GM12878 (cell line): ENCODE measurements around the gene FOXI2. TPM values are rescaled to one million over a fixed set of nuclear protein-coding genes. Genes with fewer than 3 reads are reported as not detected.

Experiments
- ASH2L ChIP-seq: fragments of 300-600, 200-600 bp; sonication (generic); IDR thresholded peaks from 2 replicates; pipeline ENCODE4 v1.6.1; 2017; ENCODE audit warnings: low read depth, mild to moderate bottlenecking, borderline replicate concordance
- ATF2 ChIP-seq: IDR thresholded peaks from 2 replicates; pipeline ENCODE4 v1.6.1; 2012; ENCODE audit warnings: low read length, inconsistent platforms
- IKZF2 ChIP-seq, 2 experiments: fragments of 450-650 bp; IDR thresholded peaks; 2 replicates each; pipeline ENCODE4 v1.6.1; 2017; ENCODE audit warnings: mild to moderate bottlenecking in 2 of 2, moderate library complexity in 2 of 2
- IRF5 ChIP-seq: fragments of 450-650 bp; IDR thresholded peaks from 2 replicates; pipeline ENCODE4 v1.6.1; 2017; ENCODE audit warnings: borderline replicate concordance
- MTA3 ChIP-seq: IDR thresholded peaks from 2 replicates; pipeline ENCODE4 v1.6.1; 2012; ENCODE audit warnings: low read length, inconsistent platforms, borderline replicate concordance
- POU2F2 ChIP-seq: IDR thresholded peaks from 3 replicates; pipeline ENCODE4 v1.6.1; 2011; ENCODE audit warnings: low read depth, mild to moderate bottlenecking, low read length, borderline replicate concordance
- ZBTB33 ChIP-seq: fragments of 450-650 bp; IDR thresholded peaks from 2 replicates; pipeline ENCODE4 v1.6.1; 2017; ENCODE audit warnings: mild to moderate bottlenecking
- ZBTB4 ChIP-seq: fragments of 450-650 bp; formaldehyde crosslinking; IDR thresholded peaks from 2 replicates; pipeline ENCODE4 v1.4.0; 2022; ENCODE audit warnings: mild to moderate bottlenecking, moderate library complexity
- ZNF24 ChIP-seq: fragments of 450-650 bp; IDR thresholded peaks from 2 replicates; pipeline ENCODE4 v1.6.1; 2017; ENCODE audit warnings: antibody characterized with exemption, mild to moderate bottlenecking
- polyA plus RNA-seq, 11 experiments: library from polyadenylated mRNA; depleted of rRNA in 4 of 11; unstranded in 6 of 11; stranded (reverse) in 5 of 11; fragments of >200 nt; fragmentation: Nextera tagmentation in 4 of 11; fragmentation: Illumina TruSeq in 1 of 11; extraction: Ambion mirVana in 4 of 11; extraction: Trizol in 1 of 11; gene quantifications; 1 replicate in 1 of 11; 2 replicates in 10 of 11; pipeline versions ENCODE4 v1.2.1 to v1.2.3, GENCODE V29; 2011 to 2016; ENCODE audit warnings: inconsistent platforms in 2 of 11, missing spikeins in 2 of 11, low read depth in 1 of 11
- total RNA-seq, 4 experiments: library from RNA; depleted of rRNA in 3 of 4; stranded (reverse); fragments of >200 nt in 3 of 4; fragmentation: Illumina TruSeq in 1 of 4; extraction: Trizol in 1 of 4; gene quantifications; 2 replicates each; pipeline versions ENCODE4 v1.2.1 to v1.2.3, GENCODE V29; 2013 to 2021
- TF ChIP-seq, protein P1 (sequence below): fragments of 450-650 bp; IDR thresholded peaks from 2 replicates; pipeline ENCODE4 v1.6.1; 2016; ENCODE audit warnings: mild to moderate bottlenecking

Gene FOXI2
- total and polyA plus RNA-seq, 10 of the 15 experiments (the other 5 are each of a cell fraction or from before 2014, with no cell fraction given), result not detected

GRCh38 chr10:127738512-127739424 lies 1.8 kb downstream of the FOXI2 start (continued):
- TF ChIP-seq ZBTB4 (CRISPR knock-in tag) (no peak), POU2F2 (no peak), ZNF24 (no peak), IRF5 (no peak), IKZF2 (IDR thresholded peaks at IDR 0.05) (no peak), ZBTB33 (no peak), ATF2 (no peak), MTA3 (no peak), ASH2L (no peak)
- TF ChIP-seq, protein P1, sequence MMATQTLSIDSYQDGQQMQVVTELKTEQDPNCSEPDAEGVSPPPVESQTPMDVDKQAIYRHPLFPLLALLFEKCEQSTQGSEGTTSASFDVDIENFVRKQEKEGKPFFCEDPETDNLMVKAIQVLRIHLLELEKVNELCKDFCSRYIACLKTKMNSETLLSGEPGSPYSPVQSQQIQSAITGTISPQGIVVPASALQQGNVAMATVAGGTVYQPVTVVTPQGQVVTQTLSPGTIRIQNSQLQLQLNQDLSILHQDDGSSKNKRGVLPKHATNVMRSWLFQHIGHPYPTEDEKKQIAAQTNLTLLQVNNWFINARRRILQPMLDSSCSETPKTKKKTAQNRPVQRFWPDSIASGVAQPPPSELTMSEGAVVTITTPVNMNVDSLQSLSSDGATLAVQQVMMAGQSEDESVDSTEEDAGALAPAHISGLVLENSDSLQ, result no peak
